Body of pancreas (tissue), 4 donors: ENCODE results near the gene HOXC5. TPM values are rescaled to one million over a fixed set of nuclear protein-coding genes. Genes with fewer than 3 reads are reported as not detected.
A peak's percentile ranks its signal among the peaks of the same experiment; 100 is the strongest.

Experiments
- ATAC-seq: fragments of 150-250 bp; one replicate; pipeline ENCODE4 v1.9.1; 2016
- DNase-seq, 4 donors: peaks; one replicate each; pipeline ENCODE4 v3.0.0-alpha.2; 2019
- H3K27ac ChIP-seq, 4 donors: fragments of 200-600 bp; sonication (generic); 1 replicate in 3 of 4; 2 replicates in 1 of 4; pipeline versions ENCODE4 v1.5.1 to v1.6.1; 2016 to 2019; ENCODE audit warnings: mild to moderate bottlenecking in 1 of 4, mixed read lengths in 1 of 4, moderate library complexity in 1 of 4
- H3K27me3 ChIP-seq, 2 donors: fragments of 200-600 bp; sonication (generic); one replicate each; pipeline ENCODE4 v1.6.0; 2016; ENCODE audit warnings: mild to moderate bottlenecking in 1 of 2
- H3K36me3 ChIP-seq, 2 donors: fragments of 200-600 bp; sonication (generic); replicated peaks in 1 of 2; 2 replicates each; pipeline ENCODE4 v1.5.1; 2016; ENCODE audit warnings: low read depth in 2 of 2; ENCODE audit not compliant: insufficient read depth in 1 of 2
- H3K4me1 ChIP-seq: fragments of 200-600 bp; sonication (generic); one replicate; pipeline ENCODE4 v1.6.0; 2016
- H3K4me3 ChIP-seq, 2 donors: fragments of 200-600 bp; sonication (generic); 1 replicate in 1 of 2; 2 replicates in 1 of 2; pipeline ENCODE4 v1.5.1; 2016 to 2019
- H3K9me3 ChIP-seq, 3 donors: fragments of 200-600 bp; sonication (generic); 1 replicate in 2 of 3; 2 replicates in 1 of 3; pipeline ENCODE4 v1.5.1; 2016
- POLR2A ChIP-seq, 3 donors: fragments of 450-650 bp; IDR thresholded peaks; one replicate each; pipeline ENCODE4 v1.6.1; 2016; ENCODE audit warnings: antibody characterized with exemption in 3 of 3, mild to moderate bottlenecking in 2 of 3
- WGBS, 2 donors: methylation state at CpG; one replicate each; pipeline ENCODE4 v1.1.5; 2017; 5-methylcytosine and 5-hydroxymethylcytosine counted together
- intact Hi-C: fragments of 100-400 bp; cut with DNase I; formaldehyde crosslinking; loops from one replicate; pipeline ENCODE4 v1.15.1; 2023
- total RNA-seq, 2 donors: library from RNA; depleted of rRNA; stranded (reverse); fragments of >200 nt; gene quantifications; one replicate each; pipeline ENCODE4 v1.1.0, GENCODE V29; 2016
- TF ChIP-seq, protein P1 (sequence below), 7 experiments: fragments of 450-650 bp in 4 of 7; fragments of 200-600 bp in 3 of 7; sonication (generic) in 3 of 7; IDR thresholded peaks; one replicate each; pipeline ENCODE4 v1.5.1; 2016 to 2019; ENCODE audit warnings: antibody characterized with exemption in 7 of 7

The HOXC5 gene
- not detected for total RNA-seq

DNA sequence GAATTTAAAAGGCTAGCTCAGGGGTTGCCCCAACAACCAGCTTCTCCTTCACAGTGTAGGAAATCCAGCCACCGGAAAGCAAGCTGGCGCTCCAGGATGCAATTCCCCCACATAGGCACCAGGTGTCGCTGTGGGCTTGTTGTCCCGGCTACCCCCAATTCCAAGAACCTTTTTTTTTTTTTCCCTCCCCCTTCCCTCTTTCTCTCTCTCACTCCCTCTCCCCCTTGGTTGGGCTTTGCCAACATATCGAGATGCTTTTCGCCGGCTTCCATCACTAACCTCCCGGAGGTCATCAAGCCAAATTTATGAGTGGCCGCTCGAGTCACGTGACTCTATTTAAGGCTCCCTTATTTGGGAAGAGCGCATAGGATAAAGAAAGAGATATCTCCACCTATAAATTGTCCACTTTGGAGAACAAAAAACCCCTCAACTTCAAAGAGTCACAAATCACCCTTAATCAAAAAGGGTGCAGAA, at the start of gene HOXC5:
Gene HOXC5, plus strand, starts transcription at position 424 of the 474 bp plus-strand sequence. CDS start 73 bp downstream, outside the sequence.
- intact Hi-C loops: loop anchor here (5.0 kb wide), 1 partner anchor 160 kb away; no protein-coding TSS in a partner anchor
- Histone ChIP-seq H3K27me3 (peaks cover 4 to 48% of the 10 kb centered on the region in 2 donors), H3K36me3 (no peaks in the 10 kb centered on the region), H3K4me3 (no peak within 1 kb of the TSS), H3K4me1 (peaks cover 37% of the 10 kb centered on the region), H3K27ac (no peak within 1 kb of the TSS), H3K9me3 (no peaks in the 10 kb centered on the region)
- peak; percentile 63 to 73 (median 67) for DNase-seq
- ATAC-seq: peak; percentile 61
- TF ChIP-seq, protein P1, sequence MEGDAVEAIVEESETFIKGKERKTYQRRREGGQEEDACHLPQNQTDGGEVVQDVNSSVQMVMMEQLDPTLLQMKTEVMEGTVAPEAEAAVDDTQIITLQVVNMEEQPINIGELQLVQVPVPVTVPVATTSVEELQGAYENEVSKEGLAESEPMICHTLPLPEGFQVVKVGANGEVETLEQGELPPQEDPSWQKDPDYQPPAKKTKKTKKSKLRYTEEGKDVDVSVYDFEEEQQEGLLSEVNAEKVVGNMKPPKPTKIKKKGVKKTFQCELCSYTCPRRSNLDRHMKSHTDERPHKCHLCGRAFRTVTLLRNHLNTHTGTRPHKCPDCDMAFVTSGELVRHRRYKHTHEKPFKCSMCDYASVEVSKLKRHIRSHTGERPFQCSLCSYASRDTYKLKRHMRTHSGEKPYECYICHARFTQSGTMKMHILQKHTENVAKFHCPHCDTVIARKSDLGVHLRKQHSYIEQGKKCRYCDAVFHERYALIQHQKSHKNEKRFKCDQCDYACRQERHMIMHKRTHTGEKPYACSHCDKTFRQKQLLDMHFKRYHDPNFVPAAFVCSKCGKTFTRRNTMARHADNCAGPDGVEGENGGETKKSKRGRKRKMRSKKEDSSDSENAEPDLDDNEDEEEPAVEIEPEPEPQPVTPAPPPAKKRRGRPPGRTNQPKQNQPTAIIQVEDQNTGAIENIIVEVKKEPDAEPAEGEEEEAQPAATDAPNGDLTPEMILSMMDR (IDR thresholded peaks at IDR 0.05): peak; percentile 75 to 97 (median 79)
- TF ChIP-seq POLR2A (IDR thresholded peaks at IDR 0.05): no peak
- WGBS, 2 donors: 3 to 12% methylated on average over 12 of the region's 12 CpGs

DNA sequence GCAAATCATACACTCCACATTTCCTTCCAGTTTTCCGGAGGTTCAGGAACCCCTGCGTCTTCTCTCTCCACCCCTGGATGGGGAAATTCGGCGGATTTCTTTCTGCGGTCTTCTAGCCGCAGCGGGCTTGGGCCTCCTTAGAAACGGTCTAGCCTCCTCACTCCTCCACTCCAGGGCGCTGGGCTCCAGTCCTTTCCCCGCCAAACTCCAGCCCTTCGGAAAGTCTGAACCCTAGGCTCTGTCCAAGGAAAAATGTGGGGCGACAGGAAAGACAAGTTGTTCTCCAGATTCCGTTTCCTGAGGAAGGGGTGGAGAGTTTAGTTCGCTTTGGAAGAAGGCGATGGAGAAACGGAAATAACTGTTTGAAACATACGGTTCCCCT, 49.3 kb upstream of the HOXC5 start:
- ATAC-seq (no peak), DNase-seq (no peak)
- intact Hi-C loops: no loop called here
- Histone ChIP-seq H3K9me3 (no peaks in the 10 kb centered on the region), H3K36me3 (no peaks in the 10 kb centered on the region), H3K27me3 (peaks cover 0 to 73% of the 10 kb centered on the region in 2 donors), H3K4me1 (peaks cover 18% of the 10 kb centered on the region), H3K4me3 (no peak overlapping the region), H3K27ac (no peak overlapping the region)
- 7 to 10% methylated on average over 17 of the region's 17 CpGs for WGBS, 2 donors
- no peak for TF ChIP-seq POLR2A (IDR thresholded peaks at IDR 0.05)

DNA sequence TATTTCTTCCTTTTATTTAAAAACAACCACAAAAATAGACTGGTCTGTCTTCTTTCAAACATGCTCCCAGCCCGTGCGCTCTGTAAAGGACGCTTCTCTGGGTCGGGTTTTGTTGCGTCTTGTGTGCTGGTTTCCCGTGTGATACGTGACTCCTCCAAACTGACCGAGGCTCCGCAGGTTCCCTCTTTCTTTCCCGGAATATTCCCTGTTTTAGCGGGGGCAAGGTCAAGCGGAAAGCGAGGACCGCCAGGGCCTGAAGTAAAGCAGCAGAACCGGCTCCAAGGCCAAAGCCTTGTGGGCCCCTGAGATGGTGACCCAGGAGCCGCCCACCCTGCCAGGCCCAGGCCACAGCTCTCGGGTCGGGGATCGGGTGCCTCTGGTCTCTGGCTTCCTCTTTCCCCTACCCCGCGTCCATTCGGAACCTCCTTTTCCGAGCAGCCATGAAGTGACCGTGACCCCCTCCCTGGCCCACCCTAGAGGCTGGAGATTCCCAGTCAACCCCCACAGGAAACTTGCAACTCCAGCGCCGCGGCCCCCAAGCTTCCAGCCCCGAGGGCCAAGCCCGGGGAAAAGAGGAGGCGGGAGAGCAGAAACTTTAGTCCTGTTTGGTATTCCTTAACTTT, 48.8 kb upstream of the HOXC5 start:
- TF ChIP-seq POLR2A (IDR thresholded peaks at IDR 0.05): no peak
- TF ChIP-seq, protein P1 (IDR thresholded peaks at IDR 0.05): no peak
- intact Hi-C loops: no loop called here
- 7 to 8% methylated on average over 21 to 30 of the region's 30 CpGs for WGBS, 2 donors

DNA sequence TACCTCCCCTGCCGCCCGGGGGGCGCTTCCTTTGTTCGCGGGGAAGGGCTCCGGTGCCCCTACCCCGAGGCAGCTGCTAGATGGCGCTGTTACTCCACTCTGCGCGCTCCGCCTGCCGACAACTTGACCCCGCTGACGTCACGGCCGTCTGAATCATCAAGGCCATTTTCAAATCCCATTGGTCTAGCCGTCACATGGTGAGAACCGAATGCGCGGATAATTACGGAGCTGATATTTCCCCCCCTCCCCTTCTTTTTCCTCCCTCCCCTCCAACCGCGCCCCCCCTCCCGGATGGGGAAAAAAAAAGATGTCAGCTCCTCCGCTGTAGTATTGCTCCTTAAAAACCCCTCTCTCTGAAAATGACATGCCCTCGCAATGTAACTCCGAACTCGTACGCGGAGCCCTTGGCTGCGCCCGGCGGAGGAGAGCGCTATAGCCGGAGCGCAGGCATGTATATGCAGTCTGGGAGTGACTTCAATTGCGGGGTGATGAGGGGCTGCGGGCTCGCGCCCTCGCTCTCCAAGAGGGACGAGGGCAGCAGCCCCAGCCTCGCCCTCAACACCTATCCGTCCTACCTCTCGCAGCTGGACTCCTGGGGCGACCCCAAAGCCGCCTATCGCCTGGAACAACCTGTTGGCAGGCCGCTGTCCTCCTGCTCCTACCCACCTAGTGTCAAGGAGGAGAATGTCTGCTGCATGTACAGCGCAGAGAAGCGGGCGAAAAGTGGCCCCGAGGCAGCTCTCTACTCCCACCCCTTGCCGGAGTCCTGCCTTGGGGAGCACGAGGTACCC, 47.8 kb upstream of the HOXC5 start, which contains the start of gene HOXC10:
Gene HOXC10, plus strand, starts transcription at position 246 of the 791 bp plus-strand sequence. Its CDS starts 114 bp downstream, at position 360.
- ATAC-seq (peak; percentile 80), DNase-seq (peak; percentile 86 to 91 (median 88))
- no peaks in the 10 kb centered on the region for H3K36me3 ChIP-seq
- H3K4me1 ChIP-seq: peaks cover 27% of the 10 kb centered on the region
- WGBS, 2 donors: 5 to 11% methylated on average over 20 to 53 of the region's 55 CpGs
- TF ChIP-seq POLR2A (IDR thresholded peaks at IDR 0.05): no peak
- TF ChIP-seq, protein P1 (IDR thresholded peaks at IDR 0.05): peak; percentile 41 to 73 (median 58)
- intact Hi-C loops: no loop called here
- H3K27me3 ChIP-seq: peaks cover 0 to 81% of the 10 kb centered on the region in 2 donors
- H3K9me3 ChIP-seq: no peaks in the 10 kb centered on the region
- H3K27ac ChIP-seq: no peak within 1 kb of the TSS
- H3K4me3 ChIP-seq: no peak within 1 kb of the TSS

More for the DNA sequence above, 48.8 kb upstream of the HOXC5 start:
- DNase-seq (no peak), ATAC-seq (no peak)
- peaks cover 0 to 73% of the 10 kb centered on the region in 2 donors for H3K27me3 ChIP-seq
- H3K27ac ChIP-seq: no peak overlapping the region
- H3K36me3 ChIP-seq: no peaks in the 10 kb centered on the region
- H3K4me1 ChIP-seq: peaks cover 20% of the 10 kb centered on the region
- no peaks in the 10 kb centered on the region for H3K9me3 ChIP-seq
- no peak overlapping the region for H3K4me3 ChIP-seq

DNA sequence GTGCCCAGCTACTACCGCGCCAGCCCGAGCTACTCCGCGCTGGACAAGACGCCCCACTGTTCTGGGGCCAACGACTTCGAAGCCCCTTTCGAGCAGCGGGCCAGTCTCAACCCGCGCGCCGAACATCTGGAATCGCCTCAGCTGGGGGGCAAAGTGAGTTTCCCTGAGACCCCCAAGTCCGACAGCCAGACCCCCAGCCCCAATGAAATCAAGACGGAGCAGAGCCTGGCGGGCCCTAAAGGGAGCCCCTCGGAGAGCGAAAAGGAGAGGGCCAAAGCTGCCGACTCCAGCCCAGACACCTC, 47.2 kb upstream of the HOXC5 start:
- intact Hi-C loops: no loop called here
- ATAC-seq: no peak
- no peak for DNase-seq
- H3K4me1 ChIP-seq: peaks cover 27% of the 10 kb centered on the region
- TF ChIP-seq, protein P1 (IDR thresholded peaks at IDR 0.05): no peak
- no peak for TF ChIP-seq POLR2A (IDR thresholded peaks at IDR 0.05)
- H3K4me3 ChIP-seq: no peak overlapping the region
- H3K27ac ChIP-seq: no peak overlapping the region
- peaks cover 0 to 87% of the 10 kb centered on the region in 2 donors for H3K27me3 ChIP-seq
- H3K36me3 ChIP-seq: no peaks in the 10 kb centered on the region
- 0 to 6% methylated on average over 1 to 21 of the region's 21 CpGs for WGBS, 2 donors
- no peaks in the 10 kb centered on the region for H3K9me3 ChIP-seq
